ENCODE measurements around the gene BACE2.
"Not testable (repeated sequence)": the region's sequence is repeated elsewhere in the genome, so short reads cannot be mapped to it uniquely, and the experiment has no call there.

Gene BACE2

DNA sequence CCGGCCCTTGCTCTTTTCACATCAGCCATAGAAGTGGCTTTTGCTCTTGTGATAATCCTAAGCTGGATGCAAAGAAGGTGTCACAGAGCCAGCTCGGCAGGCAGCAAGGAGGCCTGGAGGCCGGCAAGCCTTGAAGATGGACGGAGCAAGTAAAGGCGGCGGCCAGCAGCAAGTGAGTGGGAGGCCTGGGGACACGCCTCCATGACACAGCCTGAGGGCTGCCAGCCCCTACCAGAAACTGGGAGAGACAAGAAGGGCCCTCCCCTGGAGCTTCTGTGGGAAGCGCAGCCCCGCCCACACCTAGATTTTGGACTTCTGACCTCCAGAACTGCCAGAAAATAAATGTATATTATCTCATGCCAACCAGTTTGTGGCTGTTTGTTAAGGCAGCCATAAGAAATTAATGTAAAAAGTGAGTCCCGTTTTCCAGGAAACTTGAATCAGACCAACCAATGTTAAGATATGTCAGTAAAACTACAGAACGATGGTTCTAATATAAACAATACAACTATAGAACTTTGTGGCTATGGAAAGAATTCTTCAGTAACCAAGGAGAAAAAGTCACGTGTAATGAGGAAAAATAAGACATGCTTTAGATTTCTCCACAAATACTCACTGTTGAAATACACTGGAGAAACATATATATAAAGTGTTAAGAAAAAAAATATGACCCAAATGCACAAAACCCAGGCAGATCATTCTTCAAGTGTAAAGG, 49.9 kb downstream of the BACE2 start:
- DNase-seq: no peak

DNA sequence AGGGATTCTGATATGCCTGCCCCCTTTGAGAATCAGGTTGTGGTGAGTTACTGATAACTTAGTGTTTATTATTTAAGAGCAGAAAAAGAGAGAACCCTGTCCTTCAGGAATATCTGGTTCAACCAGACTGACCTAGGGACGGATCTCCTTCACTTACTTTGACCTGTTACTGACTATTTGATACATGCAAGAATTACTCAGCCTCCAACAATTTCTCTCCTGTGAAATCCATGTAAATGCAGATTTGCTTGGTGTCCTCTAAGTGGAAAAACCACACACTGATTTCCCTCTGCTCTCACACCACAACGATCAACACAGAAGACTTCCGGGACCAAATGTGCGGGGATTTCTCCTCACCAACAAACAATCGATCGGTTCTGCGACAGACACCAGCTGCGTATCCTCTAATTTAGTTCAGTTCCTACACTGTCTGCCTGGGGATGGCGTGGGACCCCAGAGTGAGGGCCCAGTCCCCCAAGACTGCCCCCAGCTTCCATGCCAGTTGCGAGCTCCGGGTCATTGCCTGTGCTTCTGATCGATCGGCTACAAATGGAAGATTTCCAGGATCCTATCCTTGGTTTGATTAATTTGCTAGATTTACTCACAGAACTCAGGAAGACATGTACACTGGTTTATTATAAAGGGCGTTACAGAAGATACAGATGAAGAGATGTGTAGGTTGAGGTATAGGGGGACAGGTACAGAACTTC, 51.7 kb downstream of the BACE2 start:
- no peak for DNase-seq

DNA sequence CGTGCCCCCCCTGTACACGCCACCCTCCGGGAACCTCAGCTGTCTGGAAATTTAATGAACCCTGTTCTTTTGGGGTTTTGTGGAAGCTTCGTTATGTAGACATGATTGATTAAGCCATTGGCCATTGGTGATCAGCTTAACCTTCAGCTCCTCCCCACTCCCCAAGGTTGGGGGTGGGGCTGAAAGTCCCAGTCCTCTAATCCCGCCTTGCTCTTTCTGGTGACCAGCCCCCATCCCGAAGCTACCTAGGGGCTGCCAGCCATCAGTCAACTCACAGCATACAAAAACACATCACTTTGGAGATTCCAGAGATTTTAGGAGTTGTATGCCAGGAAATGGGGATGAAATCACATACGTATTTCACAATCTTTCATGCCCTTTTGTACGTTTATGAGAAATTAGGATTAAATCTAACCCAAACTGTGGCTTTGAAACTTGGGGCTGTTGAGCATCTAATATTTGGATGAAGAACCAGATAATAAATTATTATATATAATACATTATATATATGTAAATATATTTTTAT, 52.3 kb downstream of the BACE2 start:
- no peak for DNase-seq

DNA sequence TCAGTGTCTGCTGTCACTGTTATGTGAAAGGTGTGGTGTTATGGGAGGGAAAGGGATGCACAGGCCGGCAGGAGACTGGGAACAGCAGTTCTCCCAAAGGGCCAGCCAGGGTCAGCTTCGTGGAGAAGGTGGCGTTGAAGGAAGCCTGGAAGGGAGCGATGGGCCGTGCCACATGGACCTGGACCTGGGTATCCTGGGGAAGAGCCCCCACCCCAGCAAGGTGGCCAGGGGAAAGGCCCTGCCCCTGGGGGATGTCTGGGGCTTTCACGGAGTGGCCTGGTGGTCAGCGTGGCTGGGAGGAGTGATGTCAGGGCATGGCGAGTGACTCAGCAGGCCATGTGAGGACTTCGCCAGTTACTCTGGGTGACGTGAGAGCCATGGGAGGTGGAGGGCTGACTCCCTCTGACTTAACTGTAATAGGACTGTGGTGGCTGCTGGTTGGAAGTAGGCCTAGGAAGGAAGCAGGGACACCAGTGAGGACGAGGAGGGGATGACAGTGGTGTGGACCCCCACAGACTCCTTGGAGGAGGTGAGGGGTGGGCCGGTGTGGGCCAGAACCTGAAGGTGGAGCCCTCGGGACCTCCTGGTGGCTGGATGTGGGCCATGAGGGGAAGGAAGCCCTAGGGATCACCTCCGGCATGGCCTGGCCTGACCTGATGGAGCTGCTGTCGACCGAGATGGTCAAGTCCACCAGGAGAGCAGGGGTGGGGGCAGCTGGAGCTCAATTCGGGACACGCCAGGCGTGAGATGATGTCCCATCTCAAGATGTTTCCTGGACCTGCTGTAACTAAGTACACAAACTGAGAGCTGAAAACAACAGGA, 54.5 kb downstream of the BACE2 start:
- DNase-seq: no peak

DNA sequence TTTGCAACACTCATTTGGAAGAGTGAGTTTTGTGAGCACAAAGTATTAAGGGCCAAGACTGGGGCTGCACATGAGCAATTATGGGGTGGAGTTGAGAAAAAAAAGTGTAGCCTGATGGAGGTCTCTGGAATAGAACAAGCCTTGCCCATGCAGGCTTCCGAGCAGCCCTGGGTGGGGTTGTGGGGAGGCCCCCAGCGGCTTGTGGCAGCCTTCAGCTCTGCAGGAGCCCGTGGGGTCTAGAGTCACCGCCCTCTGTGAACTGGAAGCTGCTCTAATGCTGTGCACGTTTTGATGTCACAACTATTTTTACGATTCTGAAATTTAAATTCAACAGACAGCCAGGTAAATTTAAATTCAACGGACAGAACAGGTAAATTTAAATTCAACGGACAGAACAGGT, 58.9 kb downstream of the BACE2 start:
- DNase-seq: no peak

DNA sequence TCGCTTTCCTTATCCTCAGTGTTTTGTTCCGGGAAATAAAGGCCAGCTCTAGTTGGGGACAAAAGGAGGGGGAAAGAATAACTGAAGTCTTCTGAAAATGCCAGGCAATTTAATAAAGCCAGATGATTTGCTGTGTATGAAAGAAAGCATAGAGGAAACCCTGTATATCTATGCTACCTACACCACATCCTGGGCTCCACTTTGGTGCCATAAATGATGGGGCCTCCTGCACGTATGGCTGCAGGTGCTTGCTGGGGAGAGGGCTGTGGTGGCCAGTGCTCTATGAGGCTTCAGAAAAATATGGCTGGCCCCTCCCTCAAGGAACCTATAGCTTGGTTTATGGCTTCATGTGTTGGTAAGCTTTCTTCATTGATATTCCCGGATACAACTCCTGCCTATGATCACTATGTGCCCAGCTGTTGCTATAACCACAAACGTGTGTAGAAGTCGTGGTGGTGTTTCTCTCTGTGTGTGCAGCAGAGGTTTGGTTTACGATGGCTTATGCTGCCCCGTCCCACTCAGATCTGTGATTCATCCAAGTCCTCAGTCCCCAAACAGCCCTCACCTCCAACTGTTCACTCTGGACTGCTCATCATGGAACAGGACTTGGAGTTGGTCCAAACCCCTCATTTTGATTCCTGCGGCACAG, 59.5 kb downstream of the BACE2 start:
- no peak for DNase-seq

DNA sequence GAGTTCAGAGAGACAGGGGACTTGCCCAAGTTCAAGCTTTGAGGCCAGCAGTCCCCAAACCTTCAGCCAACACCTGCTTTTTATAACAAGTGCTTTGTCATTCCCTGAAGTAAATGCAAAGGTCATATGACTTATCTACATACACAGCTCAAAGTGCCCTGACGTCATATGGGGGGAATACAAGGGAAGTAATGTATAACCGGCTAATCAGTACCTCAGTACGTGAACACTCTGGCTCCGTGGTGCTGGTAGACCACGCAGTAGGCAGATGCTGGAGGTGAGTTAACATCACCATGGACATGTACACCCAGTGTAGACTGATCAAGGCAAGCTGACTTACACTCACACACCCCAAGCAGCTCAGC, 60.0 kb downstream of the BACE2 start:
- no peak for DNase-seq

DNA sequence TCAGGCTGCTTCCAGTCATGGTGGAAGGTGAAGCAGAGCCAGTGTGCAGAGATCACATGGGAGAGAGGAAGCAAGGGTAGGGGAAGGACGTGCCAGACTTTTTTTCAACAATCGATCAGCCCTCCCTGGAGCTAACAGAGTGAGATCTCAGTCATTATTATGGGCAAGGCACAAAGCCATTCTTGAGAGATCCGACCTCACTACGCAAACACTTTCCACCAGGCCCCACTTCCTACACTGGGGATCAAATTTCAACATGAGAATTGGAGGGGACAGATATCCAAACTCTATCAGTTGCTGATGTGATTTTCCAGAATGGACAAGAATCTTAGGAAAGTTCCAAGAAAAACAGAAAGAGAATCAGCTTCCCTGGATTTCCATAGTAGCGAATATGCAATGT, 60.5 kb downstream of the BACE2 start:
- DNase-seq: no peak

DNA sequence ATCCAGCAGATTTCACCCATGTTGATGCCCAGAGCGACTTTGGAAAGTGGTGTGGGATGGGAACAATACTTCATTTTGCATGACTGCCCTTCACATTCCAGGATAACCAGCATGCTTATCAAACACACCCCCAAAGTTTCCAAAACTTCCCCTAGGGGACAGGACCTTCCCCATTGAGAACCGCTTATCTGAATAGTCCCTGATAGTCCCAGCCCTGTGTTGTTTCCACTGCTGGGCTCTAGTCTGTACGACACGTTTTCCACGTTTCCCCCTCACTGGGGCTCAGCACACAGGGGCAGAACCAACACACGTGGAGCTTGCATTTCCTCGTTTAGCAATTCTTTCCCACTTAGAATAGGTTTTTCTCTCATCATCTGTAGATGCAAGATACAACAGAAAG, 61.0 kb downstream of the BACE2 start:
- no peak for DNase-seq

DNA sequence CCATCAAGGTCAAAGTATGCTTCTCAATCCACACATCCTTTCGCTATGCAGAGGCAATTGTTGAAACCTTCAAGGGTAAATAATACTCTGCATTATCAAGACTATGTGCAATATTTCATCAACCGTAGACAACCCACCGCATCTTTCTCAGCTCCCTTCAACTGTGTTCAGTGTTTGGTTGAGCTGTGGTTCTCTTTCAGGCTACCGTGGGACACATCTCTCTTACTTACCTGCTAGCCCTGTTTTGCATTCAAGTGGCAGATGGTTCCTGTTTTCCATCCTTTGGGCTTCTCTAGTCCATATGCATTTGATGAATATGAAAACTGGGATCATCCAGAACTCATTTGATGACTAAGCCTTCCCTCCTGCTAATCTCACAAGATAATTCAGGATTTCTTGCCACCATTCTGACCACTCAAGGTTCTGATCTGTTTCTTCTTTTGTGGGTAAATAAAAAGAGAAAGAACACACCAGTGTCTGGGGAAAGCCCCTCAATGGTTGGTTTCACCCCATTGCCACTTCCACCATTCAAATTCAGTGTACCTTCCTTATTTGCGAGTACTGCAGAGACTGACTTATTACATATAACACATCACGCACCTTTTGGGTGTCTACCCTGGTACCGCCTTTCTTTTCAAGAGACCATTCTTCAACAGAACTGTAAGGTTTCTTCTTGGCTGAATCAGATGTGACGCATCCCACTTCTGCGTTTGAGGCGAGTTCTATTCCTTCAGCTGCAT, 61.7 kb downstream of the BACE2 start:
- no peak for DNase-seq

DNA sequence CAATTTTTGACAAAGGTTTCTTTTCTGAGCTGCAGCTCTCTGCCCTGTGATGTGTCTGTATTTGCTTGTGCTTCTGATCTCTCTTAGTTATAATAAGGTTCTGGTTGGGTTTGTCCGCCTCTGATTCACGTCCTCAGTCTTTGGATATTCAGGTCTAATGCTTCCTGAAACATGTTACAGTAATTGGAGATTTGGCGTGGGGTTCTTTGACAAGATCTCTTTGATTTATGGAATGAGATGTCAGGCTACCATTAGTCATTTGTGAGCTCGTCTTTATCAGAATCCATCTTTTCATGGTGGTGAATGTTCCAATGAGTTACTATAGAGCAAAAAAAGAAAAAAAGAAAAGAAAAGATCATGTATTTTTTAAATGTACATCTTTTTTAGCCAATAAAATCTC, 62.5 kb downstream of the BACE2 start:
- DNase-seq: no peak

DNA sequence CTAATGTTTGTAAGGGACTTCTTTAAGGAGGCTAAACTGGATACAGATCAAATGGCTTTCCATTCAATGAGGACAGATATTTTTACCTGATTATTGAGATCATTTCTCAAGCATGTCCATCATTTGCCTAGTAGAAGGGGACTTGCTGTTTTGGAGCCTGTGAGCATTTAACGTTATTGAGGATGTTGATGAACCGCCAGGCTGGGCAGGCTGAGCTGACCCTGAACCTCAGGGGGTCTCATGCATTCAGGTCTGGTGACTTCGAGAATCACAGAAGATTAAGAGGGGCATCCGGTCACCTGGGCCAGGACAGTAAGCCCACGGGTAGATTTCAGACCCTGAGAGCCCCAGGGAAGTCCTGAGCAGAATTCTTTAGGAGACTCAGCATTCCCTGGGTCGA, 63.1 kb downstream of the BACE2 start:
- DNase-seq: no peak

DNA sequence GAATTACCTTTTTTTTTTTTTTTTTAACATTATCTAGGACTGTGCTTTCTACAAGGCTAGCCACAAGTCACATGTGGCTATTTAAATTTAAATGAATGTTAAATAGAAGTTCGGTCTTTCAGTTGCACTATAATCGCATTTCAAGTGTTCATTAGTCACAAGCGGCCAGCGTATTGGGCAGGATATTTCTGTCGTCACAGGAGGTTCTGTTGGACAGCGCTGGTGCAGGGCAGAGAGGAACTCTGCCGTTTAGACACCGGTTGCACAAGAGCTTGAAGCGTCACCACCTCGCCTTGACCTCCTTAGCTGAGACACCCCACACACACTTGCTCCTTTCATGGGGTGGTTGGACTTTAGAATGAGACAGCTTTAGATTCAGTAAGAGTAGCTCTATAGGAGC, 64.1 kb downstream of the BACE2 start:
- DNase-seq: no peak

DNA sequence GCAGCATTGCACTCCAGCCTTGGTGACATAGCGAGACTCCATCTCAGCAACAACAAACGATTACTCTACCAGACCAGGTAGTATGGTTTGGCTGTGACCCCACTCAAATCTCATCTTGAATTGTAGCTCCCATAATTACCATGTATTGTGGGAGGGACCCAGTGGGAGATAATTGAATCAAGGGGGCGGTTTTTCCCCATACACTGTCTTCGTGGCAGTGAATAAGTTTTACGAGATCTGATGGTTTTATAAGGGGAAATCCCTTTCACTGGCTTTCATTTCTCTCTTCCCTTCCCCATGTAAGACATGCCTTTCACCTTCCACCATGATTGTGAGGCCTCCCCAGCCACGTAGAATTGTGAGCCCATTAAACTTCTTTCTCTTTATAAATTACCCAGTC, 66.0 kb downstream of the BACE2 start:
- DNase-seq: no peak

DNA sequence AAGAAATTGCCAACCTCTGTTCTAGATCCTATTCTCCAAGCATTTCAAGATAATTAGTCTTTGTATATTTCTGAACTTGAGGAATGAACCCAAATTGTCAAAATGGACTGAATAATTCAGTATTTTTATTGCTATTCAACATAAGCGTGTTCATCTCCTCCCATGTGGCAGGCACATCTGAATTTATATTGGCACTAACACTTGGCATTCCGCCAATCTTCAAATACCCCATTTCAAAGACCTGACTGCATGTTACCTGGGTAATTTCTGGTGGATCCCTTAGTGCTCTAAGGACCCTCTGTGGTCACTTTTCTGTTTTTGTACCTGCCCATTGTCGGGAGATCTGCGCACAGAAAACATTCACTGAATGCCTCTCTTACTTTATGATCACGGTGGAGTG, 66.6 kb downstream of the BACE2 start:
- no peak for DNase-seq

DNA sequence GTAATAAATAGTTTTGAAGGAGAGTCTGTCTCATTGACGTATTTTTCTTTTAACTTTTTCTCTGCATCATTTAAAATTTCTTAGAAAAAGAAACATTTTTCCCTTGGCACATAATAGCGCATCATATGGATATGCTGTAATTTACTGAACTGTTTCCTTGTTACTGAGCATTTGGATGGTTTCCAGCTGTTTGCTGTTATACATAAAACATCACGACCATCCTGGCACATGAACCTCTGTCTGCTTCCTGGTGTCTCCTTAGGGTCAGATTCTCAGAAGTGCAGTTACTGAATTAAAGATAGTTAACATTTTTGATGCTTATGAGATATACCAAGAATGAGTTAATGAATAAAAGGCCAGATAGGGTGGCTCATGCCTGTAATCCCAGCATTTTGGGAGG, 67.2 kb downstream of the BACE2 start:
- DNase-seq: no peak

DNA sequence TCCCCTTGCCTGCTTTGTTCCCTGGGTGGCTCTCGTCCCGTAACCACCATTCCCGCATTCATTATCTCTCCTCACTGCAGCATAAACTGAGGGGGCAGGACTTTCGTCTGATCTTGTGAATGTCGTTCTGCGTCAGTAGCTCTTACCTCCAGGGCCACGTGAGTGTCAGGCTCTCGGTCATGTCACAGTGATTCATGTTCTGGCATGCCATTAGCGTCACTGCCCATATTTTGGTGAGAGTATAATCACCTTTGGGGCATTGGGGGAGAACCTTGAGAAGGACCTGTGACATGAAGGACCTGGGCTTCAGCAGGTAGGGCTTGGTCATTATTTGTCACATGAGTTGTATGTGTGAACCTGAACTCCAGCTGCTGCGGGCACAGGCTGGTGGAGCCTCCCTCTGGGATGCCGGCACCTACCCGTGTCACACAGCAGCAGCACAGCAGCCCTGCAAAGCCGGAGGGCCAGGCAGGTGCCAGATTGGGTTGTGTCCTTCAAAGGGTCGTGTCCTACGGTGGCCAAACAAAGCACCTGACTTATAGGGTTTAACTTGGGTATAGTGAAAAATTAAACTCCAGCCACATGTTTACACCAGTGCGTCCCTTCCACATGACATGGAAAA, 68.5 kb downstream of the BACE2 start:
- DNase-seq: no peak

DNA sequence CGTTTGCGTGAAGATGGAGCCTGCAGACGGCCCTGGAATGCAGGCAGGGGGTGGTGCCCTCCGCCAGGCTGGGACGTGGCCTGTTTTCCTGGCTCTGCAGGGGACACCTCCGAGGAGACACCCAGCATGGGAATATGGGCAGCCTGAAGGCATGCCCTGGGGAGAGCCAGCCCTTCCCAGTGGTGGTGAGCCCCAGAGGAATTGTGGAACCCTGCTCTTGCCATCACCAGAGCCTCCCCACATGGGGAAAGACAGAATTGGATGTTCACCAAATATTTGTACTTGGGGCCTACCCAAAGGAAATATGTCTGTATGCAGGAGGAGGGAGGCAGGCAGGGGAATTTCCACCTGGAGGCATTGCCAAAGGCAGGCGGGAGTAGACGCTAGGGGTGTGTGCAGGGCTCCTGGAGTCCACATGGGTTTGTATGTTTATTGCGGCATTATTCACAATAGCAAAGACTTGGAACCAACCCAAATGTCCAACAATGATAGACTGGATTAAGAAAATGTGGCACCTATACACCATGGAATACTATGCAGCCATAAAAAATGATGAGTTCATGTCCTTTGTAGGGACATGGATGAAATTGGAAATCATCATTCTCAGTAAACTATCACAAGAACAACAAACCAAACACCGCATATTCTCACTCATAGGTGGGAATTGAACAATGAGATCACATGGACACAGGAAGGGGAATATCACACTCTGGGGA, 70.3 kb downstream of the BACE2 start:
- not testable (repeated sequence) for DNase-seq

DNA sequence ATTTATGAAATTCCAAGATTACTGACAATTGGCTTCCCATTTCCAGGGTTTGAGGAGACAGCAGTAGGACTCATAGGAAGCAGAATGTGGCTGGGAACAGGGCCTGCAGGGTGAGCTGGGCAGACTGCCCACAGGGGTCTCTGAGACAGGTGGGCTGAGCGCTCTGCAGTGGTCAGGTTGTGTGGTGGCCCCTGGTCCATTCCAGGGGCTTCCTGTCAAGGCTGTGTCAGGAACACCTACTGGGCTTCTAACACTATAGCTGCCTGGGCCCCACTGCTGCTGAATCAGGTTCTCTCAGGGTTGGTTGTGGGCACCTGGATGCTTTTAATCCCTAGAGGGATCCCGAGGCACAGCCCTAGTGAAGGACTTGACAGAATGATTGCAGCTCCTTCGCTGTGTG, 72.1 kb downstream of the BACE2 start:
- no peak for DNase-seq

DNA sequence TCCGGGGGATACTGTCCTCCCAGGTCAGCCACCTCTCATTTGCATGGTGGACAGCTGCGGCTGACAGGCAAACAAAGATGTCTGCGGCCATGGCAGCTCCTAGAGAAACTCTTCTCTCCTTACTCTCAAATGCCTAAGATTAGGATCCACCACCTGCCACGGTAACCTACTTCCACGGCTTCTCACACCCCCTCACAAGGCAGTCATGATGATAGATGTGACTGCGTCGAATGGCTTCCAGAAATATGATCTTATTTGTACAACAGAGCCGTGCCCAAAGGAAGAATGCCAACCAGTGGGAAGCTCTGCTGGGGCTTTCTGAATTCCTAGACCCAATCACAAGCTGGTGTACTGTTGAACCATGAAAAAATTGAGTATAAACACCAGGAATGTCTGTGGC, 73.4 kb downstream of the BACE2 start:
- no peak for DNase-seq

DNA sequence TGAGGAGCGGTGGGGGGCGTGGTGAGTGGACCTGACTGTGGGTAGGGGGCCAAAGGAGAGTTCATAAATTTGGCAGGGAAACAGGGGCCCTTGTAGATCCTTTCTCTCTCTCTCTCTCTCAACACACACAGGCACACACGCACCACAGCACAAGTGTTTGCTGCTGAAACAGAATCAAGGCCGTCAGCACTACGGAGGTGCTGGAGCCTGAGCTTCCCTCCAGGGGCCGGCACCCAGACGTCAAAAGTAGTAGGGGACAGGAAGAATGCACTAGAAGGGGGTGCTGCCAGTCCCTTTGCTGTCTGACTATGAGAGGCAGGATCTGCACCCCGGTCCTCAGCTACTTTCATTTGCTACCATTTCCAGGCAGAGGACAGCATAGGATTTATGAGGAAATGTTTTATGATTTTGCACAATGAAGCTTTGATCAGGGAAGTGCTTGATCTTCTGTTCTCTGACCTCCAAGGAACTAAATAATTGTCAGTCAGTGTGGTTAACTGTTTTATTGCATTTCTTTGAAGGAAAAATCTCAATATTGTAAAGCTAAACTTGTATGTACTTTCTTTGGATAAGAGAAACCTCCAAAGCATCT, 74.4 kb downstream of the BACE2 start:
- DNase-seq: no peak

All from T1000 (cell line).